ENCODE measurements around the gene VSTM1. TPM values are rescaled to one million over a fixed set of nuclear protein-coding genes. Genes with fewer than 3 reads are reported as not detected.
A peak's percentile ranks its signal among the peaks of the same experiment; 100 is the strongest.

Gene VSTM1
- total and polyA plus RNA-seq, 2 donors (not counting 3 experiments of a cell fraction or from before 2014, with no cell fraction given): not detected

DNA sequence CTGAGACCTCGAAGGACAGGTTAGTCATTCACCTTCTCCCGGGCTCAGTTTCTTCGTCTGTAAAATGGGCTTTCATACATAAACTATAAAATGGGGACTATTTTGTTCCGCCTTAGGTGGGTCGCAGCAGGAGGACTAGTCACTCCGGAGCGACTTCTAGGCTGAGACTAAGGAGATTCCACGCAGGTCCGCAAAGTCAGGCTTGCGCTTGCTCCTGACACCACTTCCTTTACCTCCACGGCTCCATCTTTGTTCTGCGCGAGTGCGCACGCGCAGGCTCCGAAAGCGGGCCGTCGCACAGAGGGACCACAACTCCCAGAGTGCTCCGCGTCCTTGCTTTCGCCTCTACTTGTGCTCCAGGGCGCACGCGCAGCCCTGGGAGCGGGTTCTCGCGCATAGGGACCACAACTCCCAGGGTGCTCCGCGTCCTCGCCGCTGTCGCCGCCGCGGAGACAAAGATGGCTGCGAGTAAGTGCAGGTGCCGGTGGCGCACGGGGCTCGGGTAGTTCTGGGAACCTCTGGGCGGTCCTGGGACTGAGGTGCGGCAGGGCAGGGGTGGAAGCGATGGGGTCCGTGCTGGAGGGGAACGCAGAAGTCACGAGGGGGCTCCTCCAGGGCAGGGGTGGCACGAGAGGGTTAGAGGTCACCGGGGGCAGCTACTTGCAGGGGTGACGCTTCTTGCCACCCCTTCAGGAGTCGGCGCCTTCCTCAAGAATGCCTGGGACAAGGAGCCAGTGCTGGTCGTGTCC is 38.9 kb upstream of the VSTM1 start, which contains the start of gene NDUFA3:
Gene NDUFA3, plus strand, starts transcription at position 435 of the 749 bp plus-strand sequence. Its CDS starts 24 bp downstream, at position 459.
- POLR2A ChIA-PET: no interaction called here
- dilution Hi-C loops (cut with MboI; ENCODE audit: extremely low pct_ligation_motif_present, low sequenced_read_pairs) (no loop called here), intact Hi-C loops (cut with micrococcal nuclease) (loop anchor here (1.0 to 2.0 kb wide), 4 partner anchors 13 to 260 kb away; partner anchors contain the start of genes CNOT3, PRPF31 and TFPT)
- peaks cover 0 to 16% of the 10 kb centered on the region in 2 experiments for H3K36me3 ChIP-seq (ENCODE audit: control insufficient read depth in 2 of 2, extremely low read depth in 1 of 2, insufficient read depth in 2 of 2, low read length in 2 of 2)
- H3K9me3 ChIP-seq (replicated peaks; ENCODE audit: control insufficient read depth, insufficient read depth, low read length): no peaks in the 10 kb centered on the region
- peaks cover 8% of the 10 kb centered on the region for H3K79me2 ChIP-seq (ENCODE audit: control insufficient read depth, insufficient read depth, low read length)
- no TSS peak for BruUV-seq (replicated peaks)
- no peaks in the 10 kb centered on the region for H4K20me1 ChIP-seq (replicated peaks; ENCODE audit: control insufficient read depth, extremely low read depth, insufficient read depth, low read length)
- CTCF ChIA-PET: no interaction called here
- peak within 1 kb of the TSS; percentile 57 for H3K9ac ChIP-seq (replicated peaks; ENCODE audit: extremely low read depth, insufficient read depth, low read length)
- peak; percentile 99 for DNase-seq (ENCODE audit: low read depth, low spot score)
- no peaks in the 10 kb centered on the region for H3K27me3 ChIP-seq (ENCODE audit: control insufficient read depth in 2 of 2, insufficient read depth in 2 of 2, low read length in 2 of 2)
- peak within 1 kb of the TSS; percentile 15 to 97 (median 57) for H3K4me3 ChIP-seq (replicated peaks in 1 of 3; ENCODE audit: insufficient read depth in 1 of 3, low read depth in 1 of 3, low read length in 3 of 3)
- H3K4me1 ChIP-seq (ENCODE audit: control insufficient read depth, extremely low read depth, insufficient read depth, low read length): no peaks in the 10 kb centered on the region
- peak within 1 kb of the TSS; percentile 65 for H2AFZ ChIP-seq (ENCODE audit: low read depth, low read length)
- no peaks in the 10 kb centered on the region for H3K9me1 ChIP-seq (replicated peaks; ENCODE audit: control insufficient read depth, extremely low read depth, insufficient read depth, low read length)
- H3K4me2 ChIP-seq (ENCODE audit: insufficient read depth, low read length): peak within 1 kb of the TSS; percentile 85
- H3K27ac ChIP-seq (ENCODE audit: insufficient read depth, low read depth, low read length): no peak within 1 kb of the TSS
- TF ChIP-seq POLR2A (IDR thresholded peaks at IDR 0.05; ENCODE audit: low read depth, low read length) (peak; percentile 87), POLR2AphosphoS5 (IDR thresholded peaks at IDR 0.05; ENCODE audit: insufficient read depth, low read depth, low read length) (peak; percentile 76), GATA2 (IDR thresholded peaks at IDR 0.05; ENCODE audit: insufficient read depth, insufficient read length, low read depth, low read length) (no peak), MYC (IDR thresholded peaks at IDR 0.05; ENCODE audit: low read depth, low read length) (peak; percentile 11), EZH2 (IDR thresholded peaks at IDR 0.05; ENCODE audit: borderline replicate concordance, low read depth, low read length, severe bottlenecking) (no peak), FOS (IDR thresholded peaks at IDR 0.05; ENCODE audit: borderline replicate concordance, insufficient read depth, low read length) (no peak), MAX (IDR thresholded peaks at IDR 0.05; ENCODE audit: insufficient read depth, insufficient read length) (no peak), JUN (IDR thresholded peaks at IDR 0.05; ENCODE audit: borderline replicate concordance, insufficient read depth, insufficient read length, low read depth) (no peak)
- TF ChIP-seq, protein P1, sequence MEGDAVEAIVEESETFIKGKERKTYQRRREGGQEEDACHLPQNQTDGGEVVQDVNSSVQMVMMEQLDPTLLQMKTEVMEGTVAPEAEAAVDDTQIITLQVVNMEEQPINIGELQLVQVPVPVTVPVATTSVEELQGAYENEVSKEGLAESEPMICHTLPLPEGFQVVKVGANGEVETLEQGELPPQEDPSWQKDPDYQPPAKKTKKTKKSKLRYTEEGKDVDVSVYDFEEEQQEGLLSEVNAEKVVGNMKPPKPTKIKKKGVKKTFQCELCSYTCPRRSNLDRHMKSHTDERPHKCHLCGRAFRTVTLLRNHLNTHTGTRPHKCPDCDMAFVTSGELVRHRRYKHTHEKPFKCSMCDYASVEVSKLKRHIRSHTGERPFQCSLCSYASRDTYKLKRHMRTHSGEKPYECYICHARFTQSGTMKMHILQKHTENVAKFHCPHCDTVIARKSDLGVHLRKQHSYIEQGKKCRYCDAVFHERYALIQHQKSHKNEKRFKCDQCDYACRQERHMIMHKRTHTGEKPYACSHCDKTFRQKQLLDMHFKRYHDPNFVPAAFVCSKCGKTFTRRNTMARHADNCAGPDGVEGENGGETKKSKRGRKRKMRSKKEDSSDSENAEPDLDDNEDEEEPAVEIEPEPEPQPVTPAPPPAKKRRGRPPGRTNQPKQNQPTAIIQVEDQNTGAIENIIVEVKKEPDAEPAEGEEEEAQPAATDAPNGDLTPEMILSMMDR (IDR thresholded peaks at IDR 0.05; ENCODE audit: extremely low read depth in 1 of 2, insufficient read depth in 1 of 2, low read depth in 1 of 2, low read length in 2 of 2): no peak
- FAIRE-seq: peak; percentile 97
